GM13977 (cell line): Measurements from ENCODE around the gene ETS2.
A peak's percentile ranks its signal among the peaks of the same experiment; 100 is the strongest.

Source experiments
- DNase-seq: peaks from one replicate; pipeline ENCODE4 v3.0.0; 2012; ENCODE audit warnings: low spot score
- CTCF ChIP-seq: IDR thresholded peaks from 2 replicates; pipeline ENCODE4 v1.5.1; 2012; ENCODE audit warnings: mild to moderate bottlenecking, control low read depth; ENCODE audit not compliant: insufficient read depth; ENCODE audit errors: extremely low read depth, missing control alignments
- in situ Hi-C: fragments of 300-500 bp; cut with MboI; formaldehyde crosslinking; loops from one replicate; pipeline ENCODE4 v1.12.0; 2022; ENCODE audit warnings: low sequenced_read_pairs, low pct_unique_long_range_greater_than_20kb, mixed read lengths, inconsistent platforms; ENCODE audit not compliant: unreplicated experiment

Gene ETS2

GRCh38 chr21:38804030-38804788 is 1.5 kb upstream of the ETS2 start:
- DNase-seq, result no peak
- no peak for TF ChIP-seq CTCF
- in situ Hi-C loops, result no loop called here

DNA sequence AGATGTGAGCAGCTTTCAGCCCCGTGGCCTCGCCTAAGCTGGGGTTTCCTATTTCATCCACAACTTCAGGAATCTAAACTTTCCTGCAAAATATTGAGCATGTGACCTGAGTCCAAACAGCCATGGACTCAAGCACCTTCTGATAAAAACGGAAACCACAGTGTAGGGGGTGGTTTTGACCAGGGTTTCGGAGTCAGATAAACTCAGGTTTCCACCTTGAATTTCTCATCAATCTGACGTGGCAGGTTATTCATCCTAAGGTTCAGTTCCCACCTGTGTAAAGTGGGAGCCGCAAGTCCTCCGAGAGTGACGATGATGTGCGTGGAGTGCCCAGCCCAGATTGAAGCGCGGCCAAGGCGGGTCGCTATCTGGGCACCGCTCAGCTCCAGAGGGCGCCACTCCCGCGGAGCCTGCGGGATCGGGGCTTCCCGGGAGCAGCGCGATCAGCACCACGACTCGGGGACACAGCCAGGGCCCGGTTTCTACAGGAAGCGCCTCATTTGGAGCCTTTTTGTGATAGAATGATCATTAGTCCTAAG is 871 bp upstream of the ETS2 start:
- TF ChIP-seq CTCF, result peak; percentile 53
- in situ Hi-C loops, result no loop called here
- peak; percentile 45 for DNase-seq

DNA sequence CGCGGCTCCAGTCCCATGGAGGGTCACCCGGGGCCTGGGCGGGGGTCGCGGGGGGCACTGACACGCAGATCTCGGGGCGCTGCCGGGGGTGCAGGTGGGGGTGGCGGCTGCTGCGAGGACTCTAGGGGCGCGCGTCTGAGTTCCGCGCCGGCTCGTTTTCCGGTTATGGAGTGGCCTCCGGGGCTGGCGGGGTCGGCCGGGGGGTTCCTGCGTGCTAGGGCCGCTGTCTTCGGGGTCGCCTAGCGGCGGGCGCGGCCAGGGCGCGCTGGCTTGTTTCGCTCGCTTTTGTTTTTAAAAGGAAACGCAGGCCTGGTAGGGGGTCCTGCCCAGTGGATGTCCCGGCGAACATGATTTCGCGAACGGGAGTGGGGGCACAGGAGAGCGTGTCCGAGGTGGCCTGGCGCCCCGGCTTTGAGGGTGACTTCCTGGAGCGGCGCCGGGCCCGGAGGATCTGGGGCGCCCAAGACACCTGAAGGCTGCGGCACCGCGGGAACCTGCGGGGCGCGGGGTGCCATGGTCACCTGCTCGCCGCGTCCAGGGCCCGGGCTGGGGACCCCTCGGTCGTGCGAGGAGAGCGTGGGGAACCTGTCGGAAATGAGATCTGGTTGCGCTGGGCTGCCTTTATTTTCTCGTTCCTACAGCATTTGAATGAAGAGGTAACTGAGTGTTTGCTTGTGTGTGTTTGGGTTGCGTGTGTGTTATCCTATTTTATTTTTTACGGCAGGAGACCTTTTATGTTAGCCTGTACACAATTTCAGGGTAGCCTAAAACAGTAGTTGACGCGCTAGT is 618 bp downstream of the ETS2 start:
- in situ Hi-C loops, result no loop called here
- DNase-seq, result peak; percentile 62
- TF ChIP-seq CTCF, result no peak

DNA sequence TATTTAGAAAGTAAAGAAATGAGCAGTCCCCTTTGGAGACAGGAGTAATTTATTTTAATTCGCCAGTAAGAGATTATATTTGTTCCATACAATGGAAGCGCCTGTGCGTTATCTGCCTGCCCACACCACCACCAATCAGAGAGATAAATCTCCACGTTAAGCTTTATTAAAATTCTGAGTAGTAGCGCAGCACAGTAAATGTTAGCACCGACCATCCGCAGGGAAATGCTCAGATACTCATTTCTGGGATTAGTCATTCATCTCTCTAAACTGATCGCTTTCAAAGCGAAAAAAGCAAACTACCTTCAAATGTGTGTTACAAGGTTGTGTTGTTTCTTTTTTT is 1.2 kb downstream of the ETS2 start:
- DNase-seq, result peak; percentile 44
- in situ Hi-C loops, result no loop called here
- TF ChIP-seq CTCF, result no peak

- TF ChIP-seq CTCF, result no peak
- no peak for DNase-seq
- in situ Hi-C loops, result no loop called here
These were observed 1.7 kb downstream of the ETS2 start for GRCh38 chr21:38807441-38807871.

GRCh38 chr21:38807986-38808385 is 2.3 kb downstream of the ETS2 start:
- DNase-seq, result no peak
- TF ChIP-seq CTCF, result no peak

More at GRCh38 chr21:38807986-38808385, 2.3 kb downstream of the ETS2 start:
- in situ Hi-C loops, result no loop called here
